GM18526 (cell line): ENCODE results near the gene MYOZ3.

Experiments
- POLR2A ChIP-seq: IDR thresholded peaks from 3 replicates; pipeline ENCODE4 v1.6.1; 2011; ENCODE audit not compliant: insufficient read length; ENCODE audit errors: extremely low read depth

Gene MYOZ3

GRCh38 chr5:150647275-150648251 lies 13.5 kb upstream of the MYOZ3 start:
- TF ChIP-seq POLR2A = no peak

- no peak for TF ChIP-seq POLR2A
Observed at GRCh38 chr5:150648294-150649107, 12.6 kb upstream of the MYOZ3 start.

GRCh38 chr5:150649108-150650020 lies 11.7 kb upstream of the MYOZ3 start:
- TF ChIP-seq POLR2A = no peak

- no peak for TF ChIP-seq POLR2A
Observed at GRCh38 chr5:150650021-150651006, 10.7 kb upstream of the MYOZ3 start.

GRCh38 chr5:150651382-150651781 lies 9.7 kb upstream of the MYOZ3 start:
- no peak for TF ChIP-seq POLR2A

- no peak for TF ChIP-seq POLR2A
Observed at GRCh38 chr5:150651924-150652671, 9.0 kb upstream of the MYOZ3 start.

- no peak for TF ChIP-seq POLR2A
Observed at GRCh38 chr5:150653145-150653761, 7.8 kb upstream of the MYOZ3 start.

GRCh38 chr5:150653762-150654556 lies 7.1 kb upstream of the MYOZ3 start:
- TF ChIP-seq POLR2A = no peak

- TF ChIP-seq POLR2A = no peak
Observed at GRCh38 chr5:150655221-150655620, 5.8 kb upstream of the MYOZ3 start.

GRCh38 chr5:150656191-150657132 lies 4.6 kb upstream of the MYOZ3 start:
- TF ChIP-seq POLR2A = peak; percentile 38

- no peak for TF ChIP-seq POLR2A
Observed at GRCh38 chr5:150658121-150658520, 2.9 kb upstream of the MYOZ3 start.
